Brain microvascular endothelial cell (primary cell): ENCODE measurements around the gene ROCK2.
"Not testable (repeated sequence)": the region's sequence is repeated elsewhere in the genome, so short reads cannot be mapped to it uniquely, and the experiment has no call there.

Source experiments
- DNase-seq: peaks from one replicate; pipeline ENCODE4 v3.0.0-alpha.2; 2020
- H3K27ac ChIP-seq: fragments of 250-450 bp; sonication (Bioruptor Pico); 2 replicates; pipeline ENCODE4 v1.5.1; 2020; ENCODE audit warnings: mild to moderate bottlenecking, moderate library complexity
- H3K27me3 ChIP-seq: fragments of 250-450 bp; sonication (Bioruptor Pico); replicated peaks from 2 replicates; pipeline ENCODE4 v1.5.1; 2020; ENCODE audit warnings: mild to moderate bottlenecking
- H3K36me3 ChIP-seq: fragments of 250-450 bp; sonication (Bioruptor Pico); replicated peaks from 2 replicates; pipeline ENCODE4 v1.5.1; 2020; ENCODE audit warnings: mild to moderate bottlenecking
- H3K4me3 ChIP-seq: 2 replicates; pipeline ENCODE4 v1.5.1; 2011; ENCODE audit warnings: low read depth, mild to moderate bottlenecking, control low read depth, low read length, moderate library complexity
- in situ Hi-C: cut with HindIII; loops from 2 replicates; pipeline ENCODE4 v1.10.0; 2017; ENCODE audit warnings: low sequenced_read_pairs, low pct_ligation_motif_present
- TF ChIP-seq, protein P1 (sequence below): IDR thresholded peaks from 2 replicates; pipeline ENCODE4 v1.5.1; 2011; ENCODE audit warnings: low read depth, mild to moderate bottlenecking, moderate library complexity, low read length, control low read depth, inconsistent platforms; ENCODE audit errors: missing control alignments

ROCK2 gene

DNA sequence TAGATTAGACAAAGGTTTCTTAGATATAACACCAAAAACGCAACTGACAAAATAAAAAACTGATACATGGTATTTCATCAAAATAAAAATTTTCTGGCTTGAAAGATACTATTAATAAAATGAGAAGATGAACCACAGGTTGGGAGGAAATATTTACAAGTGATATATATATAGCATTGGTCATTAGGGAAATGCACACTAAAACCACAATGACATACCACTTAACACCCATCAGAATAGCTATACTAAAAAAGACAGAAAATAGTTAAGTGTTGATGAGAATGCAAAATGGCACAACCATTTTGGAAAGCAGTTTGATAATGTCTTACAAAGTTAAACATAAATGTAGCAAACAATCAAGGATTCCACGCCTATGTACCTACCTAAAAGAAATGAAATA is 105.3 kb downstream of the ROCK2 start:
- no peak overlapping the region for H3K27ac ChIP-seq
- H3K27me3 ChIP-seq, result no peaks in the 10 kb centered on the region
- H3K36me3 ChIP-seq, result no peaks in the 10 kb centered on the region
- in situ Hi-C loops, result no loop called here
- TF ChIP-seq, protein P1, sequence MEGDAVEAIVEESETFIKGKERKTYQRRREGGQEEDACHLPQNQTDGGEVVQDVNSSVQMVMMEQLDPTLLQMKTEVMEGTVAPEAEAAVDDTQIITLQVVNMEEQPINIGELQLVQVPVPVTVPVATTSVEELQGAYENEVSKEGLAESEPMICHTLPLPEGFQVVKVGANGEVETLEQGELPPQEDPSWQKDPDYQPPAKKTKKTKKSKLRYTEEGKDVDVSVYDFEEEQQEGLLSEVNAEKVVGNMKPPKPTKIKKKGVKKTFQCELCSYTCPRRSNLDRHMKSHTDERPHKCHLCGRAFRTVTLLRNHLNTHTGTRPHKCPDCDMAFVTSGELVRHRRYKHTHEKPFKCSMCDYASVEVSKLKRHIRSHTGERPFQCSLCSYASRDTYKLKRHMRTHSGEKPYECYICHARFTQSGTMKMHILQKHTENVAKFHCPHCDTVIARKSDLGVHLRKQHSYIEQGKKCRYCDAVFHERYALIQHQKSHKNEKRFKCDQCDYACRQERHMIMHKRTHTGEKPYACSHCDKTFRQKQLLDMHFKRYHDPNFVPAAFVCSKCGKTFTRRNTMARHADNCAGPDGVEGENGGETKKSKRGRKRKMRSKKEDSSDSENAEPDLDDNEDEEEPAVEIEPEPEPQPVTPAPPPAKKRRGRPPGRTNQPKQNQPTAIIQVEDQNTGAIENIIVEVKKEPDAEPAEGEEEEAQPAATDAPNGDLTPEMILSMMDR, result no peak
- no peak overlapping the region for H3K4me3 ChIP-seq
- no peak for DNase-seq

DNA sequence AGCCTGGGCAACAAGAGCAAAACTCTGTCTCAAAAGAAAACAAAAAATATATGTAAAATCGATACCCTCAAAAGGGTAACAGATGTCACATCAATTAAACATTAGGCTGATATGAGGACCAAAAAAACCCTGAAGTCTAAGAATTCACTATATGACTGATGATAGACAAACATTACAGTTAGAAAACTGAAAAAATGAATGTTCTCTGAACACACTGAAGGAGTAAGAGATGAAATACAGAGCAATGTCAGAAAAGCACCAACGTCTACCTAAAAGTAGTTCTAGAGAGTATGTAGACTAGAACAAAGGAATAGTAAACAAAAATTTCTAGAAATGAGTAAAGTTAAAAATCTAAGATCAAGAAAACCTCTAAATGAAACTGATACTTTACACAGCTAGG is 107.3 kb downstream of the ROCK2 start:
- TF ChIP-seq, protein P1, result no peak
- DNase-seq, result no peak
- no peaks in the 10 kb centered on the region for H3K36me3 ChIP-seq
- H3K27ac ChIP-seq, result no peak overlapping the region
- in situ Hi-C loops, result no loop called here
- H3K27me3 ChIP-seq, result no peaks in the 10 kb centered on the region
- no peak overlapping the region for H3K4me3 ChIP-seq

DNA sequence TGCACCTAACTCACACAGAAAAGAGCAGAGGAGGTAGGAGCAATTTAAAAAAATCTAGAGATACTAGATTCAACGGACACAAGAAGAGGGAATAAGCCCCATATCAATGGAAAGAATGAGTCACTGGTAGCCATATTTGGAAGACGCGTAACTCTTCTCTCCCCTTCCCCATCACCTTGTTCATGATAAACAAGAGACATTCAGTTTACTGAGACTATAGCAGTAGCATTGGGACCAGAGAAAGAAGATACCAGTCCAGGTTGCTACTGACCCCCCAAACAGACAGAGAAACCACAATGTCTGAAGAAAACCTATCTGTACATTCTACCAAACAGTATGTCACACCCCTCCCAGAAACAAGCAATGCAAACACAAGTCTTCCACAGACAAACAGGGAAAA is 108.1 kb downstream of the ROCK2 start:
- no peaks in the 10 kb centered on the region for H3K36me3 ChIP-seq
- no peaks in the 10 kb centered on the region for H3K27me3 ChIP-seq
- H3K27ac ChIP-seq, result no peak overlapping the region
- no peak overlapping the region for H3K4me3 ChIP-seq
- in situ Hi-C loops, result no loop called here
- DNase-seq, result no peak
- TF ChIP-seq, protein P1, result no peak

DNA sequence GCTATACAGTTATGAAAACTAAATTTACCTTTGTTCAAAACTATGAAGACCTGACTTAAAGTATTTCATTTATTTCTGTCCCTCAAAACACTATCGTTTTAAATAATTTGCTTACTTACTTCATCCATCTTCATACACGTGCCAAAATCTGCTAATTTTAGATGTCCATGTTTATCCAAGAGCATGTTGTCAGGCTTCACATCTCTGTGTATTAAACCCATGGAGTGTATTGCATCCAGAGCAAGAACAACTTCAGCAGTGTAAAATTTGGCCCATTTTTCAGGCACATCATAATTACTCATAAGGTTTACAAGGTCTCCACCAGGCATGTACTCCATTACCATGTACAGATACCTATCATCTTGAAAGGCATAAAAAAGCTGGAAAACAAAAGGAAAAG is 108.9 kb downstream of the ROCK2 start:
- Histone ChIP-seq H3K27me3 (no peaks in the 10 kb centered on the region), H3K4me3 (no peak overlapping the region), H3K27ac (no peak overlapping the region), H3K36me3 (no peaks in the 10 kb centered on the region)
- no peak for DNase-seq
- in situ Hi-C loops, result no loop called here
- TF ChIP-seq, protein P1, result no peak

DNA sequence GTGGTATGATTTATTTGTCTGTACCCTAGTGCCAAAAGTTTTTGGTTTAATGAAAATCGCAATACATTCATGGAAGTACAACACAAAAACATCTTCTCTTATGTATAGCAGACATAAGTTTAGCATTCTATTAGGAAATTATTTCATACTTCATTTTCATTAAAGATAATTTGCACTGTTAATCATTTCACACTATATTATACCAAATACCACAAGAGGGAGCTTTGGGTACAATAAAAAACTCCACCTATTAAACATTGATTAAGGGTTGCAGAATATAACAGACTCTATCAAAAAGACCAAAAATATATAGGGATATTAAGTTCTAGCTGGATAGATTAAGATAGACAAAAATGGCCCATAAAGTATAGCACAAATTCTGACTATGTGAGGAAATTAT is 110.1 kb downstream of the ROCK2 start:
- Histone ChIP-seq H3K4me3 (no peak overlapping the region), H3K27ac (no peak overlapping the region), H3K36me3 (no peaks in the 10 kb centered on the region), H3K27me3 (no peaks in the 10 kb centered on the region)
- no peak for DNase-seq
- in situ Hi-C loops, result no loop called here
- TF ChIP-seq, protein P1, result peak; percentile 15

DNA sequence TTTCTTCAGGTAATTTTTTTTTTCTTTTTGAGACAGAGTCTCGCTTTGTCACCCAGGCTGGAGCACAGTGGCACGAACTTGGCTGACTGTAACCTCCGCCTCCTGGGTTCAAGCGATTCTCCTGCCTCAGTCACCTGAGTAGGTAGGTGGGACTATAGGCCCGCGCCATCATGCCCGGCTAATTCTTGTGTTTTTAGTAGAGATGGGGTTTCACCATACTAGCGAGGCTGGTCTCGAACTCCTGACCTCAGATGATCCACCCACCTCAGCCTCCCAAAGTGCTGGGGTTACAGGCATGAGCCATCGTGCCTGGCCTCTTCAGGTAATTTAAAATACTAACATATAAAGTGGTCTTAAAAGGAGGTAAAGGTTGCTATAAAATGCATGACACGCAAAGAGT is 113.2 kb downstream of the ROCK2 start:
- in situ Hi-C loops, H3K4me3 ChIP-seq, H3K27me3 ChIP-seq, DNase-seq, H3K27ac ChIP-seq, H3K36me3 ChIP-seq: not testable (repeated sequence)
